Measurements from ENCODE around the gene TRAK2.
"Not testable (repeated sequence)": the region's sequence is repeated elsewhere in the genome, so short reads cannot be mapped to it uniquely, and the experiment has no call there.

Gene TRAK2

GRCh38 chr2:201460532-201460931 lies 9.3 kb upstream of the TRAK2 start:
- H3K4me3 Mint-ChIP-seq, result no peak overlapping the region
- DNase-seq, result no peak

GRCh38 chr2:201458381-201458780 lies 7.1 kb upstream of the TRAK2 start:
- peaks cover 10% of the 10 kb centered on the region for H3K4me1 Mint-ChIP-seq
- no peak overlapping the region for H3K27ac Mint-ChIP-seq
- H3K9me3 Mint-ChIP-seq, result peaks cover 0 to 4% of the 10 kb centered on the region in 2 donors
- H3K27me3 Mint-ChIP-seq, result no peaks in the 10 kb centered on the region
- no peak for DNase-seq
- H3K4me3 Mint-ChIP-seq, result no peak overlapping the region
- ATAC-seq, result no peak

More at GRCh38 chr2:201460532-201460931, 9.3 kb upstream of the TRAK2 start:
- Mint-ChIP-seq H3K4me1 (no peaks in the 10 kb centered on the region), H3K9me3 (peaks cover 0 to 4% of the 10 kb centered on the region in 2 donors), H3K27me3 (no peaks in the 10 kb centered on the region), H3K27ac (no peak overlapping the region)
- no peak for ATAC-seq

GRCh38 chr2:201452922-201453643 lies 1.8 kb upstream of the TRAK2 start:
- ATAC-seq (no peak), DNase-seq (no peak)
- H3K4me1 Mint-ChIP-seq, result peaks cover 37% of the 10 kb centered on the region
- no peaks in the 10 kb centered on the region for H3K9me3 Mint-ChIP-seq
- H3K4me3 Mint-ChIP-seq, result peak overlapping the region in 1 of 2 donors; percentile 89
- H3K27ac Mint-ChIP-seq, result no peak overlapping the region
- H3K27me3 Mint-ChIP-seq, result no peaks in the 10 kb centered on the region

GRCh38 chr2:201452058-201452921 lies 1.0 kb upstream of the TRAK2 start:
- ATAC-seq, result peak; percentile 43
- no peak for DNase-seq
- H3K9me3 Mint-ChIP-seq, result no peaks in the 10 kb centered on the region
- H3K4me3 Mint-ChIP-seq, result peak overlapping the region; percentile 89 to 99
- H3K27ac Mint-ChIP-seq, result peak overlapping the region; percentile 27 to 77
- H3K27me3 Mint-ChIP-seq, result no peaks in the 10 kb centered on the region
- peaks cover 45% of the 10 kb centered on the region for H3K4me1 Mint-ChIP-seq

- H3K4me1 Mint-ChIP-seq, result peaks cover 57% of the 10 kb centered on the region
- no peak for DNase-seq
- peak overlapping the region; percentile 94 to 99 for H3K4me3 Mint-ChIP-seq
- H3K27ac Mint-ChIP-seq, result peak overlapping the region; percentile 96 to 98
- no peaks in the 10 kb centered on the region for H3K27me3 Mint-ChIP-seq
- H3K9me3 Mint-ChIP-seq, result no peaks in the 10 kb centered on the region
- peak; percentile 41 for ATAC-seq
These were observed 335 bp downstream of the TRAK2 start for GRCh38 chr2:201450954-201451291.

GRCh38 chr2:201448701-201449100 lies 2.6 kb downstream of the TRAK2 start:
- peak in 1 of 2 donors; percentile 22 for DNase-seq
- Mint-ChIP-seq H3K4me3 (peak overlapping the region; percentile 62 to 72), H3K27ac (peak overlapping the region; percentile 47 to 50), H3K27me3 (no peaks in the 10 kb centered on the region), H3K4me1 (peaks cover 58% of the 10 kb centered on the region), H3K9me3 (no peaks in the 10 kb centered on the region)
- ATAC-seq, result no peak

GRCh38 chr2:201448061-201448460 lies 3.2 kb downstream of the TRAK2 start:
- no peaks in the 10 kb centered on the region for H3K9me3 Mint-ChIP-seq
- DNase-seq (no peak), ATAC-seq (no peak)
- no peaks in the 10 kb centered on the region for H3K27me3 Mint-ChIP-seq
- peak overlapping the region; percentile 72 to 79 for H3K4me3 Mint-ChIP-seq
- H3K4me1 Mint-ChIP-seq, result peaks cover 56% of the 10 kb centered on the region
- peak overlapping the region; percentile 30 to 77 for H3K27ac Mint-ChIP-seq

GRCh38 chr2:201447086-201447485 lies 4.2 kb downstream of the TRAK2 start:
- Mint-ChIP-seq H3K9me3 (no peaks in the 10 kb centered on the region), H3K27me3 (no peaks in the 10 kb centered on the region), H3K27ac (peak overlapping the region in 1 of 2 donors; percentile 34), H3K4me1 (peaks cover 56% of the 10 kb centered on the region), H3K4me3 (peak overlapping the region; percentile 55 to 72)
- no peak for DNase-seq
- ATAC-seq, result no peak

GRCh38 chr2:201444746-201445465 lies 6.4 kb downstream of the TRAK2 start:
- no peak overlapping the region for H3K27ac Mint-ChIP-seq
- no peak for DNase-seq
- H3K9me3 Mint-ChIP-seq, result no peaks in the 10 kb centered on the region
- no peak overlapping the region for H3K4me3 Mint-ChIP-seq
- H3K27me3 Mint-ChIP-seq, result no peaks in the 10 kb centered on the region
- H3K4me1 Mint-ChIP-seq, result peaks cover 52% of the 10 kb centered on the region
- ATAC-seq, result no peak

- Mint-ChIP-seq H3K27me3 (no peaks in the 10 kb centered on the region), H3K27ac (peak overlapping the region in 1 of 2 donors; percentile 2), H3K4me1 (peaks cover 19% of the 10 kb centered on the region), H3K4me3 (no peak overlapping the region), H3K9me3 (peaks cover 0 to 3% of the 10 kb centered on the region in 2 donors)
- DNase-seq (no peak), ATAC-seq (no peak)
These were observed 9.8 kb downstream of the TRAK2 start for GRCh38 chr2:201441409-201441808.

GRCh38 chr2:201440182-201440581 lies 11.1 kb downstream of the TRAK2 start:
- Mint-ChIP-seq H3K27me3 (no peaks in the 10 kb centered on the region), H3K27ac (no peak overlapping the region), H3K9me3 (peaks cover 0 to 3% of the 10 kb centered on the region in 2 donors), H3K4me3 (no peak overlapping the region), H3K4me1 (peaks cover 6% of the 10 kb centered on the region)
- DNase-seq (no peak), ATAC-seq (no peak)

GRCh38 chr2:201439336-201439922 lies 11.8 kb downstream of the TRAK2 start:
- ATAC-seq, DNase-seq, H3K4me1 Mint-ChIP-seq, H3K27ac Mint-ChIP-seq, H3K27me3 Mint-ChIP-seq, H3K4me3 Mint-ChIP-seq, H3K9me3 Mint-ChIP-seq: not testable (repeated sequence)

GRCh38 chr2:201436141-201436540 lies 15.1 kb downstream of the TRAK2 start:
- H3K4me1 Mint-ChIP-seq, result peaks cover 30% of the 10 kb centered on the region
- no peaks in the 10 kb centered on the region for H3K27me3 Mint-ChIP-seq
- H3K4me3 Mint-ChIP-seq, result no peak overlapping the region
- H3K27ac Mint-ChIP-seq, result no peak overlapping the region
- DNase-seq (no peak), ATAC-seq (no peak)
- H3K9me3 Mint-ChIP-seq, result peaks cover 0 to 3% of the 10 kb centered on the region in 2 donors

GRCh38 chr2:201433394-201433995 lies 17.8 kb downstream of the TRAK2 start:
- Mint-ChIP-seq H3K4me1 (peaks cover 24% of the 10 kb centered on the region), H3K27ac (no peak overlapping the region), H3K27me3 (no peaks in the 10 kb centered on the region), H3K4me3 (no peak overlapping the region), H3K9me3 (peaks cover 9% of the 10 kb centered on the region in 2 donors)
- no peak for ATAC-seq
- DNase-seq, result no peak
